MM.1S (cell line): ENCODE results near the gene MZT2A.

Experiments
- CTCF ChIP-seq: fragments of 300-600 bp; sonication (generic); IDR thresholded peaks from 2 replicates; pipeline ENCODE4 v1.5.1; 2016; ENCODE audit warnings: antibody characterized with exemption, low read length, mixed read lengths
- EZH2 ChIP-seq: fragments of 300-600 bp; sonication (generic); optimal IDR thresholded peaks from 2 replicates; pipeline ENCODE3; 2017; ENCODE audit warnings: low read depth, mild to moderate bottlenecking, antibody characterized with exemption, low read length, mixed read lengths
- EZH2phosphoT487 ChIP-seq: fragments of 300-600 bp; sonication (generic); IDR thresholded peaks from 2 replicates; pipeline ENCODE4 v1.6.1; 2018; ENCODE audit warnings: antibody characterized with exemption, low read length

GRCh38 chr2:131519466-131519865 lies 27.3 kb upstream of the MZT2A start:
- TF ChIP-seq CTCF (no peak), EZH2phosphoT487 (no peak), EZH2 (no peak)
